HG02870 (cell line): ENCODE data around the gene ALDOC.

Experiments used
- ATAC-seq: cut with Tn5 transposase; IDR thresholded peaks from one replicate; pipeline ENCODE4 v1.9.1; 2021; ENCODE audit warnings: mild to moderate bottlenecking, moderate library complexity; ENCODE audit not compliant: unreplicated experiment

The ALDOC gene

DNA sequence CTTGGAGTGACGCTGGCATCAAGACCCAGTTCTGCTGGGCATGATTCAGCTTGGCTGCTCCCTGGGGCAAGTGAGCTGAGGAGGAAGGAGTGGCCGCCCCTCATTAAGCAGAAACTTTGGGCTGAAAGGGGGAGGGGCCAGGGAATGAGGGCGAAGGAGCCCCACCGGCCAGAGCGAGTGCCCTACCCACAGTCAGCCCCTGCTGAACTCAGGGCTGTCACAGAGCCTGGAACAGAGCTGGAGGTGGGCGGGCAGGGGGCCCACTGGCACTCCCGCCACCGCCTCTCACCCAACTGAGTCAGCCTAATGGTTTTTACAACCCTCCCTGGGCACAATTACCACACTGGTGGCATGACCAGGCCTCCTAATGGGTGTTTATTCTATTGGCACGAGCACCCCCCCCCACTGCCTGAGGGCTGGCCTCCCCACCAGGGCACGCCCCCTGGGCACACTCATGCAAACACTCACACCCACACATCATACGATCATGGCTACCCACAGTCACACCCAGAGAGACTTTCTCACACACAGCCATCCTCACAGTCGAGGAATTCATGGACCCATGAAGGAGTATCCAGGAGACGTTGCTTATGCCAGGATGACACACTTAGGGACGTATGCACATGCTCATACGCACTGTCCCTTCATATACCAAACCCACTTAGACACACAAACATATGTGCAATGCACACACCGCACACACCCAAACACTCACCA is 43.4 kb downstream of the ALDOC start:
- ATAC-seq, result no peak

DNA sequence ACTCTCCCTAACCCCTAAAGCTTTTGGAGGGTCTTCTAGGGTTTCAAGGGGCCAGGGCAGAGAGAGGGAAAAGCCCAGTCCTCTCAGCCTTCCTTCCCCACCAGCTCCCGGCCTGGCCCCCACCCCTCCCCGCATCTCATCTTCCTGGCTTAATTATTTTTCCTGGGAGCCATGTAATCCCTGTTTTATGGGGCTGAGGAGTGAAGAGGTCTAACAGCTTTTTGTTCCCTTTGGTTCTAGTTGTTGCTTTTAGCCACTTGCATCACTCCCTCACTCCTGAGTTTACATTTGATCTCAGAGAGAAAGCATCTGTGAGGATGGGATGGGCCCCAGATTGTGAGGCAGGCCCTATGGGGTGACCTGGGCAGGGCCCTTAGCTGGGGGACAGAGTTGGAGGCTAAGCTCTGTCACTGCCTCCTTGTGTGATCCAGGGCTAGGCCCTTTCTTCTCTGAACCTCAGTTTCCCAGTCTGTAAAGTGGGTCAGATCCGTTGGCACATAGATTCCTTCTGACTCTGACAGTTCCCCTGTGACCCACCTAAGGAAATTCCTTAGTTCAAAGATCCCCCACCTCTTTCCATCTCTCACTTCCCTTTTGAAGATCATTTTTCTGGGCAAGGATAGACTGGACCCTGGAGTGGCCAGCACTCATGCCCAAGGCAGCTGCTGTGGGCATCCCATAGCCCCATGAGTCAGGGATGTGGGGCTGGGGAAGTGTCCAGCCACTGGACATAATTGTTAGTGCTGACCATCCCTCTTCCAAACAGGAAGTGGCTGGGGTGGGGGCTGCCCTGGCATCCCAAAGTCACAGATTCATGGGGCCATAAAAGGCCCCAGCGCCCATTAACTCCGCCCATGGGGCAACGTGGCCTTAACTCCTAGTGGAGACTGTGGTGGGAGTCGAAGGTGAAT is 44.4 kb downstream of the ALDOC start:
- no peak for ATAC-seq

DNA sequence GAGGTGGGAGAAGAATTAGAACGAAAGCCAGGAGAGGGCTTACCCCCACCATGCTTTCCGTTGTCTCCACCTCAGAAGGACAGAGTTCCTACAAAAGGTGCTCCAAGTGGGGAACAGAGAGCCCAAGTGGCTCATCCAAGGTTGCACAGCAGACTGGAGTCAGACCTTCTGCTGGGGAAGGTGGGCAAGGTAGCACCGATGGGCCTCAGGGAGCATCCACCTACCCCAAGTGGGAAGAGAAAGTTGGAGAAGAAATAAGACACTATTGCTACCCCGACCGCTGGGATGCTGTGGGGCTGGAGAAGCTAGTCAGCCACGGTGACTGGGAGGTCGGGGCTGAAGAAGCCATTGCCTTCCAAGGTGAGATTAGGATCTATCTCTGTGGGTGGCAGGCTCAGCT is 45.8 kb downstream of the ALDOC start:
- no peak for ATAC-seq

DNA sequence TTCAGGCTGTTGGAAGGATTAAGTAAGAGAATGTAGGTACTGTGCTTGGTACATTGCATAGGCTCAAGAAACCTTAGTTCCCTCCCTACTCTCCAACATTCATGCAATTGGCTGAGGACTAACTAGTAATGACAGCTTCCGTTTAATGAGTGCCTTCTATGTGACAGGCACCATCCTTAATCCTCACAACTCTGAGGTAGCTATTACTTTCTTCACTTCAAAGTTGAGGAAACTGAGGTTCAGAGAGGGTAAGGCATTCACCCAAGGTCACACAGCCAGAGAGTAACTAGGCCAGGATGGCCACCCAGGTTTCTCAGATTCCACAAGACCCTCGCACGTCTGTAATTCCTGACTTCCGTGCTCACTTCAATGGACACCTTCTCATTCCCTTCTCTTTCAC is 46.4 kb downstream of the ALDOC start:
- ATAC-seq, result no peak

DNA sequence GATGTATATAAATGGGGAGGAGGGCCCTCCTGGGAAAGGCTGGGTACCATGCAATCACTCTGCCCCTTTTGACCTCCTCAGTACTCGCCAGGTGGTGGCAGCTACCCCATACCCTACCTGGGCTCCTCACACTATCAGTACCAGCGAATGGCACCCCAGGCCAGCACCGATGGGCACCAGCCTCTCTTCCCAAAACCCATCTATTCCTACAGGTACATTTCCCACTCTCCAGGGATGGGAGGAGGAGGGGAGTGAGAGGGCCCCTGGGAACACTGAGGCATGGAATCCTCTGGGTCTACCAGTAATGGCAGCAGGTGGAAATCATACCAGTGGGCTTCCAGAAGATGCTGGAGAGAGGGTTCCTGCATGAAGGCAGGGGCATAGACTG is 47.7 kb downstream of the ALDOC start:
- no peak for ATAC-seq

DNA sequence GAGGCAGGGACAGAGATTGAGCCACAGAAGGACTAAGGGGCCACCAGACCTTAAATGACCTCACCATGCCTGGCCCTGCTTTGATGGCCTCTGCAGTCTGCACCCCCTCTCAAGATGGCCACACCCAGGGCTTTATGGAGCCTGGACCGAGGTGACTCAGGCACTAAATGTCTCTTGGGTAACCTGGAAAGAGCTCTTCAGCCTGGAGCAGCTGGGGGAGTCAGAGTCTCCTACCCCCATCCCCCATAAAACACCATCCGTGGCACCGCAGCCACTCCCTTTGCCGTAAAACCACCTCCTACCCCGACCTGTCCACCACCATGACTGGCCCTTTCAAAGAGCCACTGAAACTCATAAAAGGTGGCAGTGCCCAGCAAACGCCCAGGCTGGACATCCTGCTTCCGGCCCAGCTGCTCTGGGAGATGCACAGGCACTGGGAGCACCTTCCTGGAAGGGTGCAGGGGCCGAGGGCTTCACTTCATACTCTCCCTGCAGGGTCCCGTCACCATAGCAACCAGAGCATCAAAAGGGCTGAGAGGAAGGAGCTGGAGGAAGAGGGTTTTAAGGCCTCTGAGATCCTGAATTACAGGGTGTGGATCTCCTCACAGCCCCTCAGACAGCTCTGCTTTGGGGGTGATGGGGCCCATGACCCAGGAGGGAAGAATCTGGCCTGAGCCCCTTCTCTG is 48.2 kb downstream of the ALDOC start:
- no peak for ATAC-seq

DNA sequence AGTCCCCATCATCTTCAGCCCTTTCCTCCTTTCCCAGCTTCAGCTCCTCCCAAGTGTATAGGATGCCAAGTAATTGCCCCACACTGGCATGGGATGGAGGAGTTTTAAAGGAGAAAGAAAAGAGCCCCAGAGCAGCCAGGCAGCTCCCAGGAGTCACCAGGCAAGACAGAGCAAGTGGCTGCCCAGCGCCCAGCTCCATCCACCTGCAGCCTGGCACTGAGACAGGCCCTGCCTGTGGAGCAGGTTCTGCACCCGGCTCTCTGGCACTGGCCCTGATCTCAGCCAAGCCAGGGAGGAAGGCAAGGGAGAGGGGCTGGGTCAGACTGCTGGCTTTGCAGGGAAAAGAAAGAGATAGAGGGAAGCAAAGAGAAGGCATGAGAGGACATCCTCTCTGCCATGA is 48.8 kb downstream of the ALDOC start:
- ATAC-seq, result no peak

DNA sequence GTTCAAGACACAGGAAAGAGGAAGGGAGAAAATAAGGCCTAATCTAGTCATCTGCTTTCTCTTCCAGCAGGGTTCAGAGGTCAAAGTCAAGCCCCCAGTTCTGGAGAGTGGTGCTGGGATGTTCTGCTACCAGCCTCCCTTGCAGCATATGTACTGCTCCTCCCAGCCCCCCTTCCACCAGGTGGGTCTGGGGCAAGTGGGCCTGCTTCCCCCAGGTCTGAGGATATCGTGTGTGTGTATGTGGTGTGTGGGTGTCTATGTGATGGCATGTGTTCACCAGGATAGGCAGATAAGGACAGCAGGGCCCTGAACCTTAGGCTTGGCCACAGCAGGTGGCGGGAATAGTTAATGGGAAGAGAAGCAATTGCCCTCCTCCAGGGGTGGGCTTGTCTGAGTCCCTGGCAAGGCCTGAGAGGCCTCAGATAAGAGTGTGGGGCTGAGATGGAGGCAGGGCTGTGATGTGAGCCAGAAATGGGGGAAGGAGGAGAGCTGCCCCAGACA is 49.5 kb downstream of the ALDOC start:
- ATAC-seq, result no peak

DNA sequence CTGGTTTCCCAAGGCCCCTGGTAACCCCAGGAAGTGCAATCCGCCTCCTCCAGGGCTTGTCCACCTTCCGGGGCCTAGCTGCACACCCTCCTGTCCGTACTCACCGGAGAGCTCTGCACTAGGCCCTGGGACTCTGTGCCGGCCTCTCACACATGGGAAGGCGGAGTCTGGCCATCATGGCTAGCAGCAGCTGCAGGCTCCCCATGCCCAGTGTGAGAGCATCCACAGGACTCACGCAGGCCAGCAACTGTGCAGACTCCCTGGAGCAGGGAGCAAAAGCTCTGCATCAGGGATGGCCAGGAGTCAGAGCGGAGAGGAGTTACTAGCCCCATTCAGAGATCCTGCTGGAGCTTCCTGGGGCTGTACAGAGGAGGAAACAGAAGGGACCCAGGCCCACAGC is 50.3 kb downstream of the ALDOC start:
- no peak for ATAC-seq

DNA sequence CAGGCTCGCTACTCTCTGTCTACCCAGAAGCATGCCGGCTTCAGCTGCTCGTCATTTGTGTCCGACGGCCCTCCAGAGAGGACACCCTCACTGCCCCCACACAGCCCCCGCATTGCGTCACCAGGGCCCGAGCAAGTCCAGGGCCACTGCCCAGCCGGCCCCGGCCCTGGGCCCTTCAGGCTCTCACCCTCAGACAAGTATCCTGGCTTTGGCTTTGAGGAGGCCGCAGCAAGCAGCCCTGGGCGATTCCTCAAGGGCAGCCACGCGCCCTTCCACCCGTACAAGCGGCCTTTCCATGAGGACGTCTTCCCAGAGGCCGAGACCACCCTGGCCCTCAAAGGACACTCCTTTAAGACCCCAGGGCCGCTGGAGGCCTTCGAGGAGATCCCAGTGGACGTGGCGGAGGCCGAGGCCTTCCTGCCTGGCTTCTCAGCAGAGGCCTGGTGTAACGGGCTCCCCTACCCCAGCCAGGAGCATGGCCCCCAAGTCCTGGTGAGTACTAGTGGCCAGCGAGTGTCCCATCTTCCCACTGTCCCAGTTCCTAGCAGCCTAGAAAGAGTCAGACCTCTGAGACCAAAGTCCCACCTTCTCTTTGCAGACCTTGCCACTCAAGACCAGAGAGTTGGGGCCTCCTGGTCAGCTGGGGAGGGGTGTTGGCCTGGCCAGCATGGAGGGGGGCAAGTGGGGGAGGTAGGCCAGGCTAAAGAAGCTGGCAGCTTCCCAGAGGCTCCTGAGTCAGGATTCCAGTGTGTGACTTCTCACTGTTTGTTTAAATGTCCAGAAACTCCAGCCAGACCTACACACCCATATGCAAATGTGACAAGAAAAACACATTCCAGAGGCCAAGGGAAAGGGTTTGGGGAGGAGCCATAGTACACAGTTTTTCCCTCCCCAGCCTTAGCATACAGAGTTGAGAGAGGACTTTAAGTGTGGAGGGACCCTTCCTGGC is 51.9 kb downstream of the ALDOC start:
- ATAC-seq, result no peak

DNA sequence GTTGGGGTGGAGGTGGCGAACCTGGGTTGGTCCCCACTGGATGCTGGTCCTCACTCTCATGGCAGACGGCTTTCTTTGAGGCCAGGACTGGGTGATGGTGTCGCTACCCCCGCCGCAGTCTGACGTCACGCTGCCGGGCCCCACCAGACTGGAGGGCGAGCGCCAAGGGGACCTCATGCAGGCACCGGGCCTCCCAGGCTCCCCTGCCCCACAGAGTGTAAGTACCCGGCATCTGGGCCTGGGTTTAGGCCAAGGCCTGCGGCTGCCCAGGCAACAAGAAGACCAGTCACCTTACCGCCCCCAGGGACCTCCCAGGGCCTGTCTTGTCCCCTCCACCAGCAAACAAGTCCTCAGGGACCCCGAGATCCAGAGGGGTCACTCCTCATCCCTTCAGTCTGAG is 52.8 kb downstream of the ALDOC start:
- no peak for ATAC-seq

DNA sequence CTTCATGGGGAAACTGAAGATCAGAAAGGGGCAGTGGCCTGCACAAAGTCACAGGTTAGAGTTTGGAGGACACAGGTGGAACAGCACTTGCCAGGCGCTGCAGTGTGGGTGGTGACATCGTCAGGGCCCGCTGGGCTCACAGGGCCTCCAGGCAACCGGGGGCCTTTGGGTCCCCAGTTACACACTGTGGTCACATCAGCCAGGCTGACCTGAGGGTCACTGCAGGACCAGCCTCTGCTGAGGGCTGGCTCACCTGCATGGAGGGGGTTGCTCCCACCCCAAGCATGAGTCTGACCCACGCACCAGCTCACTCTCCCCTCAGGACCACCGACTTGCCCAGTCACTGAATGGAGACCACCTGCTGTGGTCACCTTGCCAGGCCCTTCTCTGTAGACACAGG is 53.5 kb downstream of the ALDOC start:
- ATAC-seq, result no peak
